Activated naive CD8-positive, alpha-beta T cell treated with anti-CD3 and anti-CD28 coated beads, Interleukin-2, amount 50 U/mL, for 16 hours (primary cell): ENCODE results near the gene TAC4.
"Not testable (repeated sequence)": the region's sequence is repeated elsewhere in the genome, so short reads cannot be mapped to it uniquely, and the experiment has no call there.

ENCODE experiments used
- DNase-seq: peaks from one replicate; pipeline ENCODE4 v3.0.0-alpha.2; 2020; ENCODE audit warnings: low read depth, low spot score

Gene TAC4

DNA sequence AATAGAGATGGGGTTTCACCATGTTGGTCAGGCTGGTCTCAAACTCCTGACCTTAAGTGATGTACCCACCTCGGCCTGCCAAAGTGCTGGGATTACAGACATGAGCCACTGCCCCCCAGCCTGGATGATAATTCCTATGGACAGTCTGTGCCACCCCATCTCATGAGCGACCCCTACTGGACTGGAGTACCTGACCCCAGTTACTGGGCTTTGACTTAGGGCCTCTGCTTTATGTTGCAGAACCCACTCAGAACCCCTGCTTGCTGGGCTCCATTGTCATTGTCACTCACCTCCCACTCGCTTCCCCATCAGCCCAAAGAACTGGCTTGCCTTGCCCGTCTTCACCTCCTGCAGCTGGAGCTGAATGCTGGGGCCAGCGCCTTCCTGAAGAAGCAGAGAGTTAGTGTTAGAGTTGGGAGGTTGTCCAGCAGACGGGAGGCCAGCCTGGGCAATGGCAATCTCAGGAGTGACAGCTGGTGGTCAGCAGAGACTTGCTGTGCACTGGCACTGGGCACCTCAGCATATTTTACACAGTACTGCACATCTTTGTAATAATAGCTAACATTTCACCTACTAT is 4.0 kb downstream of the TAC4 start:
- DNase-seq = no peak

- no peak for DNase-seq
These were observed 5.0 kb downstream of the TAC4 start for GRCh38 chr17:49842846-49843245.

GRCh38 chr17:49842371-49842770 is 5.5 kb downstream of the TAC4 start:
- no peak for DNase-seq

- DNase-seq = no peak
These were observed 6.3 kb downstream of the TAC4 start for GRCh38 chr17:49841548-49841947.

GRCh38 chr17:49839455-49839854 is 8.4 kb downstream of the TAC4 start:
- no peak for DNase-seq

DNA sequence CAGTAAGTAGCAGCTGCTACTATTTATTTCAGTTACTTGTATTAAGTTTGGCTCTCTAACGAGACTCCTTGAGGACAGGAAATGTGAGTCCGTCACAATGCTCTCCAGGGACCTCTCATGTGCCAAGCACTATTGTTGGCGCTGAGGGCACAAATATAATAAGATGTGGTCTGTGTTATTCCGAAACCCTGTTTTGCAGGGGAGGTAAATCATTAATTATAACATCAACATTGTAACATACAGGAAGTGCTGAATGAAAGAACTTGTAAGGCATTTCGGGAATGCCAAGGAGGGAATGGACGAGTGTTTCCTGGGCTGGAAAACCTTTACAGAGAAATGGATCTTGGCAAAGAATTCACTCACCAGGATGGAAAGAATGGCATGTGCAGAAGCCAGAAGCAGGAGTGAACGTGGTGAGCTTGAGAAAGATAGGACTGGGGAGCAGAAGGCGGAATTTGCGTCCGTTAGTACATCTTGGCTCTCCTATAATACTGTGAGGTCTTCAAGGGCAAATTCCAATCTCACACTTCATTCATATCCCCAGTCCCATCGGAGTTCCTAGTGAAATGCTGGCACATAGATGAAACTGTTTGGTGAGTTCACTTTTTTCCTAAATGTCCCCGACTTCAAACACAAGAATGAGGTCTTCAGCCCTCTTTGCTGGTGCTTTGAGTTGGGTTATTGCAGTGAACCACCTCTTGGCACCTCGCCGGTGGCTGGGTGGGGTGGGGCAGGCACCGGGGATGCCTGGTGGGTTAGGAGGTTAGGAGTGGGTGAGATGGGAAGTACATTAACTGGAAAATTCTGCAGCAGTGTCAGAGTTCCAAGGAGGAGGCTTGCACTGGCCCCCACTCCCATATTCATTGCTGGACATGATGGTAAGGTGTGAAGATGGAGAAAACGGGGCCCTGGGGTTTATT is 11.5 kb downstream of the TAC4 start:
- DNase-seq = no peak

DNA sequence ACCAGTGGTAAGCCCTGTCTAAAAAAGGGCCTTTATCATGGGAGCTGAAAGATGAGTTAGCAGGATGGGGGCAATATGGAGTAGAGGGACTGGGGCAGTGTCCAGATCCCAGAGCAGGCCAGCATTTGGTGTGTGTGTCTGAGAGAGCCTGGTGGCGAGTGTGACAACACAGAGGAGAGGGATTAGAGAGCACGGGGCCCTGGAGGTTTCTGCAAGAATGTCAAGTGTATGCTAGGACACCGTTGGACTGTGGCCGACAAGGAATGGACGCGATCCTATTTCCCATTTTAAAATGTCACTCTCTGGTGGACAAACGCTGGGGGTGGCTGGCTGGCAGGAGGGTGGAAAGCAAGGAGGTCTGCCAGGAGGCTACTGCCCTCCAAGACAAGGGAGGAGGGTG is 12.4 kb downstream of the TAC4 start:
- no peak for DNase-seq

GRCh38 chr17:49834118-49834743 is 13.6 kb downstream of the TAC4 start:
- DNase-seq = no peak

- no peak for DNase-seq
These were observed 14.8 kb downstream of the TAC4 start for GRCh38 chr17:49832840-49833599.

GRCh38 chr17:49830605-49831004 is 17.3 kb downstream of the TAC4 start:
- DNase-seq = no peak

GRCh38 chr17:49829026-49829425 is 18.8 kb downstream of the TAC4 start:
- DNase-seq = no peak

GRCh38 chr17:49828325-49828724 is 19.5 kb downstream of the TAC4 start:
- not testable (repeated sequence) for DNase-seq

GRCh38 chr17:49825645-49826044 is 22.2 kb downstream of the TAC4 start:
- DNase-seq = no peak

GRCh38 chr17:49823614-49824013 is 24.3 kb downstream of the TAC4 start:
- DNase-seq = no peak

DNA sequence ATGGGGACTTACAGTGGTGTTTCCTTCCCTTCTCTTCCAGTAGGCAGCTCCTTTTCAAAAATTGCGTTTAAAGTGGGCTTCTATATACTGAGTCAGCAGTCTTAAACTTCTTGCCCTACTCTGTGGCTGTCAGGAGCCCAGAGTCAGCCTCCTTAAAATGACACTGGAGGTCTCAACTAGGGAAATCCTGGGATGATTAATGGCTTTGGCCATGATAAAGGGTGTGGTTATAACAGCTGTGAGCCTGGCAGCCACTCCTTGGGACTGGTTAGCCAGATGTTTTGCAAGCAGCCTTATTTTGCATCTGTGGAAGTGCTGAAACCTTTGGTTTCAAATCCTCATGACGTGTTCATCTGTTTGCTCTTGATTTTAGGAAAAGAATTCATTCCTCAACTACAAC is 25.0 kb downstream of the TAC4 start:
- DNase-seq = no peak

GRCh38 chr17:49821916-49822315 is 26.0 kb downstream of the TAC4 start:
- DNase-seq = no peak

DNA sequence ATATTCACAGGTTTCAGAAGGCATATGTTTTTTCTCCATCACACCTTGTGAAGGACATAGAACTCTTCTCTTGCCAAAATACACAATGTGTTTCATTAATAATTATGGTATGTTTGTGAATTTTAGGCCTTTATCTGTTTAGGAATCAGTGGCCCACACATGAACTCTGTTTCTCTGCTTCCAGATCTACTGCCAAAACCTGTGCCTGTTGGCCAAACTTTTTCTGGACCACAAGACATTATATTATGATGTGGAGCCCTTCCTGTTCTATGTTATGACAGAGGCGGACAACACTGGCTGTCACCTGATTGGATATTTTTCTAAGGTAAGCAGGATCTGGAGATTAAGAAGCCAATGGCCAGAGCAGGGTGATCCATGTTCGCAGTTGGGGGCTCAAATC is 26.4 kb downstream of the TAC4 start:
- no peak for DNase-seq

DNA sequence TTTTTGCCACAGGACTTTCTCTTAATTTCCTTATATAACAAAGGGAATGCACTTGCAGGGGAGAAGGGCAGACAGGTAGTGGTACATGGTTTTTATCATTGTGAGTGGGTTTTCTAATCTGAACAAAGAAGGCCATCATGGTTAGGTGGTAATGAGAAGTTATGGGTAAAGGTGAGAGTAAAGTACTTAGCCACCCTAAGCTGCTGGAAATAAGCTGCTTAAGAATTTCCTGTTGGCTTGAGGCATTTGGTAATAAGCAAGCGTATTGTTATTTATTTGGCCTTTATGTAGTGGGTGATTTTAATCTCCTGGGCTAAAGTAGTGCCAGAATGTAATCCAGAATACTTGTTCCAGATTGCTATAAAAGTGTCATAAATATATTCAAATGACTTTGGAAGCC is 27.1 kb downstream of the TAC4 start:
- DNase-seq = no peak

DNA sequence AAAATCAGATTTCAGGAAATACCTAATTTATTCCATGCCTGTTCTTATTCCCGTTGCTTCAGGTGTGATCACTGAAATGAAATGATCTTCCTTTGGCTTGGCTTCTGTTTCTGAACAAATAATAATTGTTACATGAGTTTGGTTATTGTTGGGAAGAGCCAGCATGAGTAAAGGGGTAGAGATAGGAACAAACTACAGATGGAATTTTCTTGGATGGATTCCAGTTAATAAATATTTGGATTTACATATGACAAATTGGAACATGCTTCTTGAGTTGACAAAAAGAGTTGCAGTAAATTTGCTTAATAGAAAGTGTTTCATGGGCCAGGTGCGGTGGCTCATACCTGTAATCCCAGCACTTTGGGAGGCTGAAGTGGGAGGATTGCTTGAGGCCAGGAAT is 28.2 kb downstream of the TAC4 start:
- DNase-seq = no peak

- no peak for DNase-seq
These were observed 28.7 kb downstream of the TAC4 start for GRCh38 chr17:49819138-49819537.

DNA sequence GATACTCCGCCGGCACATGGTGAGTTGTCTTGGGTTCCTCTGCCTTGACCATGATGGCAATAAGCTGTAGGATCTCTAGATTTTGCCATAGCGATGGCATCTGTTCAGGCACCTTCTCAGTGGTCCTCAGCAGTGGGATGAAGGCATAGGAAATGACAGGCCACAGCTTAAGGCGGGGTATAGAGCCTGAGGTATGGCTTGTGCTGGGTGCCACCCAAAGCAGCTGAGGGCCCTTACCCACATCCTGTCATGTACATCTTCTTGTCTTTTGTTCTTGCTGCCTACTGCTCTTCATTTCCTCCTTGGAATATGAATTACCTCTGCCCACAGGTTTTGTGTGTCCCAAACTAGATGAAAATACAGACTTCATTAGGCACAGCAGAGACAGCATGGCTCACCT is 29.9 kb downstream of the TAC4 start:
- DNase-seq = no peak

- DNase-seq = no peak
These were observed 32.0 kb downstream of the TAC4 start for GRCh38 chr17:49815761-49816281.
